Activated naive CD8-positive, alpha-beta T cell treated with anti-CD3 and anti-CD28 coated beads, Interleukin-2, amount 50 U/mL, for 16 hours (primary cell): ENCODE results near the gene EIF4B.

ENCODE experiments used
- DNase-seq: peaks from one replicate; pipeline ENCODE4 v3.0.0-alpha.2; 2020; ENCODE audit warnings: low read depth, low spot score

EIF4B gene

GRCh38 chr12:53056901-53057300, 50.6 kb downstream of the EIF4B start:
- no peak for DNase-seq

GRCh38 chr12:53057816-53058500, 51.7 kb downstream of the EIF4B start:
- no peak for DNase-seq

- DNase-seq, result no peak
Measured at GRCh38 chr12:53058674-53059433, 52.6 kb downstream of the EIF4B start.

- no peak for DNase-seq
Measured at GRCh38 chr12:53059434-53060063, 53.3 kb downstream of the EIF4B start.

GRCh38 chr12:53060064-53060720, 53.9 kb downstream of the EIF4B start:
- DNase-seq, result no peak

GRCh38 chr12:53060721-53061276, 54.5 kb downstream of the EIF4B start:
- no peak for DNase-seq

GRCh38 chr12:53061404-53062010, 55.3 kb downstream of the EIF4B start:
- DNase-seq, result no peak

GRCh38 chr12:53062011-53062961, 56.0 kb downstream of the EIF4B start:
- DNase-seq, result no peak

- DNase-seq, result no peak
Measured at GRCh38 chr12:53062977-53063707, 56.9 kb downstream of the EIF4B start.

- no peak for DNase-seq
Measured at GRCh38 chr12:53063708-53064612, 57.7 kb downstream of the EIF4B start.

- DNase-seq, result no peak
Measured at GRCh38 chr12:53064613-53065436, 58.6 kb downstream of the EIF4B start.

- no peak for DNase-seq
Measured at GRCh38 chr12:53065470-53065869, 59.2 kb downstream of the EIF4B start.

GRCh38 chr12:53065975-53066931, 60.0 kb downstream of the EIF4B start:
- no peak for DNase-seq

- DNase-seq, result no peak
Measured at GRCh38 chr12:53067074-53067992, 61.1 kb downstream of the EIF4B start.

GRCh38 chr12:53067993-53068770, 61.9 kb downstream of the EIF4B start:
- no peak for DNase-seq
